Central memory CD4-positive, alpha-beta T cell (primary cell): ENCODE measurements around the gene ODC1.
"Not testable (repeated sequence)": the region's sequence is repeated elsewhere in the genome, so short reads cannot be mapped to it uniquely, and the experiment has no call there.

ENCODE experiments used
- DNase-seq: peaks from one replicate; pipeline ENCODE4 v3.0.0; 2022

Gene ODC1

DNA sequence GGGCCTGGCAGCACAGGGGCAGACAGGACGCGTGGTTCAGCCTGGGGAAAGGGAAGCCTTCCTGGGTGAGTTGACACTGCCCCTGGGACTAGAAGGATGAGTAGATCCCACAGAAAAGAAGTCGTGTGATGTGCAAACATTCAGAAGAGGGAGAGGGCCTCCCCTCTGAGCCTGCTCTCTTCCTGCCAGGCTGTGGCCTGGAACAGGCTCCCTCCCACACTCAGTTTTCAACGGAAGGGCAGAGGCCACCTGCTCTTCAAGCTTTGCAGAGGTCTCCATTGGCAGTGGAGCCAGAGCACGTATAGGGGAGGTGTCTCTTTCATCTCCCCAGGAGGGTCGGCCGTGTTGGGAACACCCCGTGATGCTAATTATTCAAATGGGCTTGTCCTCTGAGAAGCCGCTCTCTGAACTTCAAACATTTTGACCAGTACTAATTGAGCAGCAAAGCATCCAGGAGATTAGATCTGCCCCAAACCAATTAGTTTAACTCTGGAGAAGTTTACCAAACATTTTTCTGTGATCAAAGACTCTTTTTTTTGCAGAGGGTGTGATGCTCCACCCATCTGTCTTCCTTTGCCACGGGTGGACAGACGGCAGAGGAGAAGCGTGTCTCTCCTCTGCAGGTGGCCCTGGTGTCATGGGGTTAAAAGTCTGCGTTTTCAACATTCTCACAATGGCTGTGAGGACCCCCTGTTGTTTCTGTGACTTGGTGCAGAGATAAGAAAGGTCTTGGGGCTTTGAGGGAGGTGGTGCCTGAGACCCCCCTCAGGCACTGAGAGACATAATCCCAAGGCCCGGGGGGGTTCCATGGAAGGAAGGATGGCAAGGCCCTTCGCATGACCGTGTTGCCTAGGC is 29.5 kb upstream of the ODC1 start:
- DNase-seq: no peak

DNA sequence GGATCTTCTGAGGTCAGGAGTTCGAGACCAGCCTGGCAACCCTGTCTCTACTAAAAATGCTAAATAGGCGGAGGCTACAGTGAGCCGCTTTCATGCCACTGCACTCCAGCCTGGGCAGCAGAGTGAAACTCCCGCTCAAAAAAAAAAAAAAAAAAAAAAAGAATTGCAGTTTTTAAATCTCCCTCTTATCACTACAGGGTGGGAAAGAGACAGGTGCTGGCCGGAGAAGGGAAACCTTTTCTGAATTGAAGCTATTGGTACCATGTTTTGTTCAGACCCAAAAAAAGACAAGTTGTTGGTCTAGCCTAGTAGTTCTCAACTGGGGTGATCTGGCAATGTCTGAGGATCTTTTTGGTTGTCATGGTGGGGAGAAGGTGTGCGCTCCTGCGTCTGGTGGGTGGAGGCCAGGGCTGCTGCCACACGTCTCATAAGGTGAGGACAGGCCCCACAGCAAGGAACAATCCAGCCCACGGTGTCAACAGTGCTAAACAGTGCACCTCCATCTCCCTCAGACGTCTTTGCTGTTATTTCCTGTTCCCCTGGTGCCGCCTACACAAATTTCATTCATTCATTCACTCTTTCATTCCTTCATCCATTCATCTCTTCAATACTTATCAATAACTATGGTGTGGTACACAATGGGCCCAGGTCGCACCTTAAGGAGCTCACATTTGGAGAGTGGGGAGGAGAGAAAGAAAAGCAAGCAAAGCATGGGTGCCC is 28.8 kb upstream of the ODC1 start:
- no peak for DNase-seq

DNA sequence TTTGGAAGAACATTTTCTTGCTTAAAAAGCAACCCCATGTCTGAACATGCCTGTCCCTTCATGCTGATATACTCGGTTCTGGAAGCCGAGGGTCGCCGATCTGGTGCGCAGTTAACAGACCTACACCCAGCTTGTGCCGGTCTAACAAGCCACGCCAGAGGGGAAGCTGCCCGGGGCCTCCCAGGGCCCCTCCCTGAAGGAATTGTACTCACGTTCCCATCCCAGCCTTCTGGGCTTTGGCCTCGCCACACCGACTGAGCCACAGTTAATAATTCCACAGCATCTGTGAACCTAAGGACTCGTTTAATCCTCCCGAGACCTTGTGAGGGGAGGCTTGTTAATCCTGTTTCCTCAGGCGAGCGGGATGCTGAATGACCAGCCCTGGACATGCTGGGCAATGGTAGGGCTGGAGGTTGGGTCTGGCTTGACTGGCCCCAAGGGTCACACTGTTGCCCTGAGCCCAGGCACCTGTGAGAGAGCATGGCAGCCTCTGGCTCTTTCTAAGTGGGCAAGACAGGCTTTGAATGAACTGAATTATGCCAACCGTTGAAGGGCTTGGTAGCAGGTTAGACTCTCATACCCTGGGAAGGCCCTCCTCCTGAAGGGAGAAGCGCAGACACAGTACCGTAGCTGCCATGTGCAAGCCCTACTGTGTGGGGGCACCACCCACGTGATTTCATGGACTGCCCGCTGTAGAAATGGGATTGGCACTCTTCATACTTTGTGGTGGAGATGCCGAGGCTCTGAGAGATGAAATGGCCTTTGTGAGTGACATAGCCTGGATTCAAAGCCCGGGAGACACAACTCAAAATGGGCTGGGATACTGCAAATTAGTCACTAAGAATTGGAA is 27.9 kb upstream of the ODC1 start:
- DNase-seq: no peak

DNA sequence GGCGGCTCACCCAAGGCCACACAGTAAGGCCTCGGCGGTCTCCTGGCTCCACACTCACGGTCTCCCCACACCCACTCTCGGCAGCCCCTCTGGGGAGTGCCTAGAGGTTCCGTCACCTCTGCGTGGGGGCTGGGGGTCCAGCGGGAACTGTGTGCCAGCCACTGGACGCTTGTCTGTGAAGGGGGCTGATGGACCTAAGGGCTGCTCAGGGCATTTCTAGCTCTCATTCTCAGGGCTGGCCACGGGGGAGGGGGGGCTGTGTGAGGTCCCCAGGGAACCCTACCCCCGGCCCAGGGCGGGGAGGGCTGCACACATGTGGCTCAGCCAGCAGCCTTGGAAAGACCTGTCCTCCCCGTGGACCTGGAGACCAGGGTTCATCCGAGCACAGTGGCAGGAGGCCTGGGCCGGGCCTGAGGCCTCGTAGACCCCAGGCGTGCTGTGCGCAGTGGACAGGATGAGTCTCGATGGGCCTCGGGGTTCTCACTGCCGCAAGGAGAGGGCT is 27.1 kb upstream of the ODC1 start:
- DNase-seq: no peak

DNA sequence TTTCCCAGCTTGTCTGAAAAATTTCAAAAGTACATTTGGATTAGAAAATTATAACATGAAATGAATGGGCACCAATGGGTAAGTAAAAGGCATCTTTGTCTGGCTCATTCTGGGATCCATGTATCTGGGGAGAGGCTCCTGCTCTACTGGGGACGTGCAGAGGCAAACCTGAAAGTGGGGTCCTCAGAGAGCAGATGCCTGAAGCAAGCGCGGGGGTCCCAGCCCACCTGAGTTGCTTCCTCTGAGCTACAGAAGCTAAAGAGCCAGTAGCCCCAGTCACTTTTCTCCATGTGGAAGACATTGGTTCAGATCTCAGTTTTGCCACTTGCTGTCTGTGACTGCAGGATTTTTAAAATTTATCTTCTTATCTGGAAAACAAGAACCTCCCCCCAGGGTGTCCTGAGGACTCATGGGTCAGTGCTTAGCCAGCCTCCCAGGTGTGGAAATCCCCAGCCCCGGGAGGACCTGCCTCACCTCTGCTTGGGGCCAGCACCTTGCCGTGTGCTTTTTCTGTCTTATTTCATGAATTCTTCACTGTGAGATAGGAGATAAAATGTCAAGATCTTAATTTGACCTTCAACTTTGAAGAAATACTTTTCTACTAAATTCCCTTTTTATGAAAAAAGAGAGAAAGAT is 25.1 kb upstream of the ODC1 start:
- DNase-seq: no peak

DNA sequence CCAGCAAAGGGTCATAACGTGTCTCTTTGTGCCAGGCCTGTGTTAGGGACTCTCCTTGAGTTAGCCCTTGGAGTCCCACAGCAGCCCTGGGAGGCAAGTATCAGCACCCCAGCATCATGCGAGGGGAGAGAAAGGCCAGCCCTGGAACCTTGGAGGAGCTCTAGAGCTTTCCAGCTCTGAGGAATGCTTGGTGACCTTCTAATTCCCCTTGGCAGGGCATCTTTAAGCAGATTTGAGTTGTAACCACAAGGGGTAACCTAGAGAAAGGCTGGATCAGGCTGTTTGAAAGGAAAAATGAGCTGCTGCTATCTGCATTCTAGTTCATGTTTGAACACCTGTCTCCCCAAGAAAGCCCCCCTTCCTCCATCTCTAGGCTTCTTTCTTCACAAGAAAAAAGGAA is 23.8 kb upstream of the ODC1 start:
- DNase-seq: no peak

DNA sequence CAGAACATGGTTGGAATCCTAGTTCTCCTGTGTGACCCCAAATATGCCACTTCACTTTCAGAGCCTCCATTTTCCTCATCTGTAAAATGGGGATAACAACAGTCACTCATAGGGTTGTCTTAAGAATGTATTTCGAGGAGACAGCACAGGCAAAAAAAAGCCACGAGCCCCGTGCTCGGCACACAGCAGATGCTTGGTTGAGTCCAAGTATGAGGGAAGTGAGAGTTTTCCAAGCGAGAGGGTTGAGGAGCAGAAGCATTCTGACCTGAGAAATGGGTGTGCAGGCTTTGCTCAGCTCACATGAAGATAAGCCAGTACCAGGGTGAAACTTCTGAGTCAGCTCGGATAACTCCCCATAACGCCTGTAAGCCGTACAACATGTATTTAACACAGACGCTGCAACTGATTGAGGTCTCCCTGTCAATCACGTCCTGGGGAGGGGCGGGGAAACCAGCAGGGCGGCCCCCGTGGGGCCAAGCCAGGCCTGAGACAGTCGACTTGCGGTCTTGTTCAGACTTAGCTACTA is 23.0 kb upstream of the ODC1 start:
- DNase-seq: no peak

DNA sequence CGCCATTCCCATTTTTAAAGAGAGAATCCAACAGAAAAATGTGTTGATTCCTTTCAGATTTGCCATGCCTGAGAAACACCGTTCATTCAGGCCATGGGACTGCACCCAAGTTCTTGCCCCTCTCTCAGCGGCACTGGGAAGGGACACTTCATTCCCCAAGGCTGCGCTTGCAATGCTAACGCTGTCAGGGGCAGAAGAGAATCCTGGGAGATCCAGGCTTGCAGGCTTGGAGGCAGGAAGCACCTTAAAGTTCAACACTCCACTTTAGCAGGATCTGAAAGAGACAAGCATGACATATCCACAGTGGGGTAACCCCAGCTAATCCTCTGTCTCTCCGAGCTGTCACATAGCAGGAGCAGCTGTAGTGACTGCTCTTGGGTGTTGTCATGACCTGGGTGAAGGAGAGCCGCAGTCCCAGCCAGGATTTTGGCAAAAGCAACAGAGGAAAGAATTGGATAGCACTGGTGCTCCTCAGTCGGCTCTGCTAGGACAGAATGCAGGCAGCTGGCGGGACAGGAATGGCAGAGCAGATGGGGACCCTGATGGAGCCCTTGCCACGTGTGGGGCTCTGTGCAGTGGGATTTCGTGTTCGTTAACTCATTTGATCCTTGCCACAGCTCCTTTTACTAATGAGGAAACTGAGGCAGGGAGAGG is 22.0 kb upstream of the ODC1 start:
- DNase-seq: no peak

DNA sequence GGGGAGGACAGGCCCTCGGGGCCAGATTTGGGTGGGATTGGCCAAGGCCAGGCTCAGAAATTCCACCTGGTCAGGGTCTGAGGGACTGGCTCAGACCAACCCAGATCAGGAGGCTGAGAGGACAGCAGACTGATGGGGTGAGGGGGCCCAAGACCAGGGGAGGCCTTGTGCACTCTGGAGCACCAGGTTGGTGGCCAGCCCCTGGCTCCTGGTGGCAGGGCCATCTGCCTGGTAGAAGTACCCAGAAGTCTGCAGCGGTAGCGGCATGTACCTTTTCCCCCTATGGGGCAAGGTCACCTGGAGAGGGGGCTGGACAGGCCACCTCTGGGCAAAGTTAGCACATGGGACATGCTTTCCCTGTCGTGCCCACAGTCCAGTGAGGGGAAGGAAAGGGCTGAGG is 21.2 kb upstream of the ODC1 start:
- no peak for DNase-seq

DNA sequence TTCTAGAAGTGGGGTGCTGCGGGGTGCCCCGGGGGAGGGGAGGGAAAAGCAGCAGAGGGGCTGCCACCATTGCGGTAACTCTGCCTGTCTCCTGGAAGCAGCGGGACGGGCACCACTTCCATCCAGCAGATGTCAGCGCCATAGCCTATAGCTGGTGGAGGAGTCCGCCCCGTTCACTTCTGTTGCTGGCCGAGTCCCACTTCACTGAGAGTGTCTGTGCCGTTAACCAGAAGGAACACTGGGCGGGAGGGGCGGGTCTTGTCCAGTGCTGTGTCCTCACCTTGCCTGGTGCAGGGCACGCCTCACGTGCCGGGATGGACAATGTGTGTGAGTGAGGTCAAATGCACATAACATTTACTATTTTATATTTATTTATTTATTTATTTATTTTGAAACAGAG is 19.3 kb upstream of the ODC1 start:
- no peak for DNase-seq

DNA sequence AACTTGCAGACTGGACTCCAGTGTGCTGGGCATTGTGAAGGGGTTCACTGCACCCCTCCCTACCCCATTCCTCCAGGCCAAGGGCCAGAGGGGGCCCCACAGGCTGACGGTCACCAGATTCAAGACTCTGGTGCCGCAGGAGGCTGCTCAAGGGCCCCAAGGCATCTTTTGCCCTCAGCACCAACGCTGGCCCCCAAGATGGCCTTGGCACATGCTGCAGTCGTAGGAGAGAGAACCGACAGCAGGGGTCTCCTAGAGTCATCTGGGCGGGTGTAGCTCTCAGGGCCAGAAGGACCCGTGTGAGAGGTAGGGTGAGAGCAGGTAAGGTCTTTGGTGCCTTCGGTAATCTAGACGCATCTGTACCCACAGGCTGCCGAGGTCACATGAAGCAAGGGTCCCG is 18.7 kb upstream of the ODC1 start:
- DNase-seq: no peak

DNA sequence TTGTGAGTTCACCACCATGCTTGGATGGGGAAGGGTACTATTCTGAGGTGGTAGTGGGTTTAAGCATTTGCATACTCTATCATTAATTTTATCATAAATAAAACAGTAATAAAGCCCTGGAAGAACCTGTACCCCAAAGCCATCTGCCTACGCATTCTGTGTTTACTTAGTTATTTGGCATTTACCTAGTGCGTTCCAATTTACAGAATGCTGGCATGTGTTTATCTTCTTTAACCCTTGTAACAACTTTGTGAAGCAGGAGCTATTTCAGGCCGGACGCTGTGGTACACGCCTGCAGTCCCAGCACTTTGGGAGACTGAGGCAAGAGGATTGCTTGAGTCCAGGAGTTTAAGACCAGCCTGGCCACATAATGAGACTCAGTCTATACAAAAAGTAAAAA is 17.8 kb upstream of the ODC1 start:
- DNase-seq: no peak

DNA sequence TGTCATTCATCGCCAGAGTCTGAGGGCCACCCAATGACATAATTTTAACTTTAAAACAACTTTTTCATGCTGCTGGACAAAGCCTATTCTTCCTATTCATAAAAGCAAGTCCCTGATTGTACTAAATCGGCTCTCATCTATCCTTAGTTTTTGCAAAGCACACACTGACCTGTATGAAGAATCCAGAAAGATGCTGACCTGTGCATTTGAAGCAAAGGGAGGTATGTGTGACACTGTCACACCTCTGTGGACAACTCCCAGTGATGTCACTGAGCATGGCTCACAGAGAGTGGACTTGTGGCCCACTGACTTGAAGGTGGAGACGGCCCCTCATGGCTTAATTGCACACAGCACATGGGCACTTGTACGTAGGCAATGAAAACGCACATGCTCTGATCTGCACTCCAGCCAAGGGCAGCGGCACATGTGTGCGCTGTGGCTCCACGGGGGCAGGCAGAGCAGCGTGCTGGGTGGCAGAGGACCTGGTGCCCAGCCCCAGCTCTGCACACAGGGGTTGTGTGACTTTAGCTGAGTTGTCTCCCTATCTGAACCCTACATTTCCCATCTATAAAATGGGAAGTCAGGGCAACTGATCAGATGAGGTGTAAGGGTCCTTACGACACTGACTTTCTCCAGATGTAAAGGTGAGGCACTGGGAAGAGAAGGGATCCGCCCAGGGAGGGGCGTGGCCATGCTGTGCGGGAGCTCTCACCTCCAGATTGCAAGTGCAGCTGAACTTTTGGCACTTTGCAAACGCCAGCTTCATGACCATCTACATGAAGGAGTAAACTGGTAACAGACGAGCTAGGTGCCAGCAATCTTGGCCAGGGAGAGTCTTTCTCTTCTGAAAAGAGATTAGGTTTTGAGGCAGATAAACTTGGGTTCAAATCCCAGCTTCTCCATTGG is 14.3 kb upstream of the ODC1 start:
- DNase-seq: no peak

DNA sequence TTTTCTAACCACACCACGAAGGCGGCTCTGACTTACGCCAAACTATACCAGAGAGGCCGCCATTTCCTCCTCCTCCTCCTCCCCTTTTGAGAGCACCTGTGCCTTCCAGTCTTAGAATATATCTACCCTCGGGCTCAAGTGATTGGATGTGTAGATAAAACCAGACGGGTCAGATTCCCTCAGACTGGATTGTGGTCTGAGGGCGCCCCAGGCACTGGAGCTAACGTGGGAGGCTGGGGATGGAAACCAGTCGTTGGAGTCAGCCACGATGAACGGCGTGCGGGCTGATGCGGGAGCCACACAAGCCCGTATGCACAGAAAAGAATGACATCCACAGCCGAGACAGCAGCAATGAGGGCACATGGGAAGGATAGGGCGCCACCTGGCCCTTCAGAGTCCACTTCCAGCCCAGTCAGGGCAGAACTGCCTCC is 12.3 kb upstream of the ODC1 start:
- no peak for DNase-seq

DNA sequence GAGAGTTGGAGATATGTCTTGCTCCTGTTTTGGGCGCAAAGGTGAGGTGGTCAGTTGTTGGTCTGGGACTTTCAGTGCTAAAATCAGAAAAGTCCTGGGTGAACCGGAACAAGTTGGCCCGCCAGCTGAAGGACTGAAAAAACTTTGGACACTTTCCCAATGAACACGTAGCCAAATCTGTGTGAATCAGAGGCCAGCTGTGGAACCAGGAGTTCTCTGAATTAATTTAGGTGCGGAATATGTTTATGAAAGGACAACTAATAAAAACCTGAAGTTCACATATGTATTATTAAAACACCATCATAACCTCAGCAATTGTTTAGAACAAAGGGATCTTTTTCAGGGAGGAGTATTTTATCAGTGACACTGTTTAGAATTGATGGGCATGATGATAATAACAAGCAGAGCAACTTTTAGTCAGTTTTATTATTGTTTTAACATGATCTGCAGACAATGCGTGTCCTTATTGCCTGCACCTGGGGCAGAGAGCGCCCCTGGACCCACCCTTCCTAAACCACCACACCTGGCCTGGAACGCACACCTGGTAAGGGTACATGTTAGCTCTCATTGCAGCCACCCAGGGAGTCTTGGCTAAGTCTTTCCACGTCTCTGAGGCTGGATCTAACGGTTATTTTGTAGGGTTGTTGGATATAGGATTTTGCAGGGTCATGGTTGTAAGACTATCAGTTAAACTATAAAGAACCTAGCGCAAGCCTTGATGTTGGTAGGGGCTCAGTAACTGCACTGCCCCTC is 9.9 kb upstream of the ODC1 start:
- DNase-seq: no peak

DNA sequence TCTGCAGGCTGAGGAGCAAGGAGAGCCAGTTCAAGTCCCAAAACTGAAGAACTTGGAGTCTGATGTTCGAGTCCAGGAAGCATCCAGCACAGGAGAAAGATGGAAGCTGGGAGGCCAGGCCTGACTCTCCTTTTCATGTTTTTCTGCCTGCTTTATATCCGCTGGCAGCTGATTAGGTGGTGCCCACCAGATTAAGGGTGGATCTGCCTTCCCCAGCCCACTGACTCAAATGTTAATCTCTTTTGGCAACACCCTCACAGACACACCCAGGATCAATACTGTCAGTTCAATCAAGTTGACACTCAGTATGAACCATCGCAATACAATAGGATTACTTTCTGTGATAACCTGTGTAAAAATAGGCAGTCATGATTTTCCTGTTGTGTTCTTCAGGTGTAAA is 9.1 kb upstream of the ODC1 start:
- not testable (repeated sequence) for DNase-seq

DNA sequence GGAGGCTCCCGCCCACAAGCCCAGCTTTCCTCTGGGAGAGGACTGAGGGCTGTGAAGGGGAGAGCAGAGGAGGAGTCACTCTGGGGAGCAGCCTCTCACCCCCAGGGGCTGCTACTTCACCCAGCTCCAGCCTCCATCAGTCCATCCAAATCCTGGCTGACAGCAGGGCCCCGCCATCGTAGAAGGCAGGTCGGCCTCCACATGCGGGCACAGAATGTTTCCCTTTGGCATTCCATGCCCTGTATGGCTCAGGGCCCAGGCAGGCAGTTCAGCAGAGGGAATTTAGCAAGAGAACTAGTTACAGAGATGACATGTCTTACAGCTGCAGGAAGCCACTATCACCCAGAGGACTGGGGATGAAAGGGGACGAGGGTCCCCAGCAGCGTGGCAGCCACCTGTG is 6.4 kb upstream of the ODC1 start:
- no peak for DNase-seq

DNA sequence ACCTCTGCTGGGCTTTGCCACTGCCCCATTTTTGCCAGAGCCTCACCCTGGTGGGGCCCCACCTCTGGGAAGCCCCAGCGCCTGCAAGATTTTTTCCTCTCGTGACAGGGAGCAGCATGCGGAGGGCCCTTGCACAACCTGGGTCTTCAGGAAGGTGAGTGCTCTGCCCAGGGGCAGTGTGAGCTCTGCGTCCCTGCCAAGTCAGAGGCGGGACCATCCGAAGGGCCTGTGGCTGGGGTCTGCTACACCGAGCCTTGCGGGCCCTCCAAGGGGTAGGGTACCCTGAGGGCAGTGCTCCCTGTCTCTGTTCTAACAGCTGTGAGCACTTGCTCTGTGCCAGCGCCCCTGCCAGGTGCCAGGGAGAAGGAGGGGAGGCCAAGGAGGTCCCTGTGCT is 5.8 kb upstream of the ODC1 start:
- DNase-seq: no peak

DNA sequence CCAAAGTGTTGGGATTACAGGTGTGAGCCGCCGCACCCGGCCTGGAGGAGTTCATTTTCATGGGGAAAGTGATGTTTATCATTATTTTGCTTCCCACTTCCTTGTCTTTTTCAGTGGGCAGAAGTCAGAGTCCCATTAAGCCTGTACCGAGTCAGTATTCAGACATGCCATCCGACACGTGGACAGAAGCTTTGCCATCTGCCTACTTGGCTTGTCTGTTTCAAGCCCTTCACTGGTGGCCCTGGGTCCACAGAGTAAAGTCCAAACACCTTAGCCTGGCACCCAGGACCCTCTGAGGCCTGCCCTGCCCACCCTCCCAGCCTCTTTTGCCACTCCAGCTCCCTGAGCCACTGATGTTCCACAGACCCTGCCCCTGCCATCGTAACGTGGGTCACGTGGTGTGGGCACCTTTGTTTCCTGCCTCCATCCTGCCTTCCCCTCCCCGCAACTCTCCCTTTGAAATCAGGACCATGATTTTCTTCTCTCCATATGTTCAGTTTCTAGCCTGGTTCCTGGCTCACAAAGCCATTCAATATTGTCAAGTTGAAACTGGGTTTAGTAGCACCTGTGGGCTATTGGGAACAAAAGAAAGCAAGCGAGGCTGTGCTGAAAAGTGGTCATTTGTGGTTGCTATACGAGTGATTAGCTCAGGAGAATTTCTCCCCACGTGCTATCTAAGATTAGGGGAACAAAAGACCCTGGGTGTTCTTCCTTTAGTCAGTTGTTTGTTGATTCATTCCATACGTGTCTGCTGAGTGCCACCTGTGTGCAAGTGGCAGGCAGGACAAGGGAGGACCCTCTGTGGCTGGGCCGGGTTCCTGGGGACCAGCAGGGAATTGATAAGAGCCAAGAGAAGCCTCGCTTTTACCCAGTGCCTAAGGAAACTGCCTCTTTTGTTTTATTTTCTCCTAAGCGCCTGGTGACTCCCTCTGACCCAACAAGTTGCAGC is 5.1 kb upstream of the ODC1 start:
- no peak for DNase-seq
